Peyer's patch (tissue), 4 donors: Measurements from ENCODE around the gene MYO1B.

Experiments used
- CTCF ChIP-seq, 6 experiments: fragments of 450-650 bp in 4 of 6; fragments of 200-600 bp in 2 of 6; sonication (generic) in 1 of 6; IDR thresholded peaks; one replicate each; pipeline ENCODE4 v1.5.1; 2017 to 2019; ENCODE audit warnings: antibody characterized with exemption in 6 of 6, mild to moderate bottlenecking in 3 of 6, moderate library complexity in 1 of 6
- POLR2A ChIP-seq, 2 donors: fragments of 450-650 bp; IDR thresholded peaks; one replicate each; pipeline ENCODE4 v1.5.1; 2017; ENCODE audit warnings: antibody characterized with exemption in 2 of 2, mild to moderate bottlenecking in 2 of 2, moderate library complexity in 2 of 2

DNA sequence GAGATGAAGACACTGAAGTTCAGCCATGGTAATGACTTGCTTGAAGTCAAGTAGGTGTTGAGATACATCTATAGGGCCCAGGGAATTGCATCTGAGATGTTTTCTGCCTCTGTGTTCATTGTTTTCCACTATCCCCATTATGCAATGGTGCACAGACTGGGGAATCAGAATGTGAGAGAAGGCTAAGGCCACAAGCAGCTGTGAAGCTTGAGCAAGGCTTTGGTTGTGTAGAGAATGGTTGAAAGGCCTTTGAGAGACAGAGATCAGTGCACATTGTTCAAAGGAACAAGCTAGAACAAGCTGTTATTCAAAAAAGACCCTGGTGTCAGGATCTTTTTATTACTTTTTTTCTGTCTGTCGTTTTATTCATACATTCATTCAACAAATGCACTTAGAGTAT, 82.3 kb downstream of the MYO1B start:
- TF ChIP-seq CTCF (IDR thresholded peaks at IDR 0.05) (no peak), POLR2A (IDR thresholded peaks at IDR 0.05) (no peak)
